ENCODE measurements around the gene ZNF24.

Gene ZNF24

GRCh38 chr18:35376742-35377695 is 32.8 kb upstream of the ZNF24 start, which contains the start of gene ZNF396:
Gene ZNF396 (minus strand): TSS chr18:35377337. CDS start chr18:35374292, 3,045 bp downstream.
- H3K4me1 ChIP-seq (ENCODE audit: control insufficient read depth, insufficient read depth, low read length), result no peaks in the 10 kb centered on the region
- H3K27me3 ChIP-seq (ENCODE audit: control insufficient read depth, insufficient read depth, low read length), result no peaks in the 10 kb centered on the region
- H3K27ac ChIP-seq (ENCODE audit: low read depth, low read length), result no peak within 1 kb of the TSS
- peak within 1 kb of the TSS; percentile 87 for H3K4me3 ChIP-seq (ENCODE audit: low read length)
- no peaks in the 10 kb centered on the region for H3K36me3 ChIP-seq (ENCODE audit: control insufficient read depth, insufficient read depth, low read length)
- H3K9ac ChIP-seq (ENCODE audit: low read length), result peak within 1 kb of the TSS; percentile 35

GRCh38 chr18:35376393-35376741 is 32.1 kb upstream of the ZNF24 start:
- Histone ChIP-seq H3K27ac (ENCODE audit: low read depth, low read length) (no peak overlapping the region), H3K4me1 (ENCODE audit: control insufficient read depth, insufficient read depth, low read length) (no peaks in the 10 kb centered on the region), H3K9ac (ENCODE audit: low read length) (peak overlapping the region; percentile 35), H3K27me3 (ENCODE audit: control insufficient read depth, insufficient read depth, low read length) (no peaks in the 10 kb centered on the region), H3K36me3 (ENCODE audit: control insufficient read depth, insufficient read depth, low read length) (no peaks in the 10 kb centered on the region), H3K4me3 (ENCODE audit: low read length) (peak overlapping the region; percentile 87)

GRCh38 chr18:35374708-35375107 is 30.5 kb upstream of the ZNF24 start:
- no peak overlapping the region for H3K9ac ChIP-seq (ENCODE audit: low read length)
- no peaks in the 10 kb centered on the region for H3K36me3 ChIP-seq (ENCODE audit: control insufficient read depth, insufficient read depth, low read length)
- no peak overlapping the region for H3K4me3 ChIP-seq (ENCODE audit: low read length)
- H3K27me3 ChIP-seq (ENCODE audit: control insufficient read depth, insufficient read depth, low read length), result no peaks in the 10 kb centered on the region
- no peaks in the 10 kb centered on the region for H3K4me1 ChIP-seq (ENCODE audit: control insufficient read depth, insufficient read depth, low read length)
- no peak overlapping the region for H3K27ac ChIP-seq (ENCODE audit: low read depth, low read length)

- H3K27ac ChIP-seq (ENCODE audit: low read depth, low read length), result no peak overlapping the region
- no peaks in the 10 kb centered on the region for H3K27me3 ChIP-seq (ENCODE audit: control insufficient read depth, insufficient read depth, low read length)
- H3K36me3 ChIP-seq (ENCODE audit: control insufficient read depth, insufficient read depth, low read length), result no peaks in the 10 kb centered on the region
- no peaks in the 10 kb centered on the region for H3K4me1 ChIP-seq (ENCODE audit: control insufficient read depth, insufficient read depth, low read length)
- H3K4me3 ChIP-seq (ENCODE audit: low read length), result no peak overlapping the region
- no peak overlapping the region for H3K9ac ChIP-seq (ENCODE audit: low read length)
Observed at GRCh38 chr18:35371412-35372195, 27.4 kb upstream of the ZNF24 start.

- no peak overlapping the region for H3K27ac ChIP-seq (ENCODE audit: low read depth, low read length)
- H3K27me3 ChIP-seq (ENCODE audit: control insufficient read depth, insufficient read depth, low read length), result no peaks in the 10 kb centered on the region
- H3K36me3 ChIP-seq (ENCODE audit: control insufficient read depth, insufficient read depth, low read length), result no peaks in the 10 kb centered on the region
- no peaks in the 10 kb centered on the region for H3K4me1 ChIP-seq (ENCODE audit: control insufficient read depth, insufficient read depth, low read length)
- H3K4me3 ChIP-seq (ENCODE audit: low read length), result no peak overlapping the region
- H3K9ac ChIP-seq (ENCODE audit: low read length), result no peak overlapping the region
Observed at GRCh38 chr18:35369126-35369525, 24.9 kb upstream of the ZNF24 start.

- Histone ChIP-seq H3K4me3 (ENCODE audit: low read length) (no peak overlapping the region), H3K36me3 (ENCODE audit: control insufficient read depth, insufficient read depth, low read length) (no peaks in the 10 kb centered on the region), H3K9ac (ENCODE audit: low read length) (no peak overlapping the region), H3K27me3 (ENCODE audit: control insufficient read depth, insufficient read depth, low read length) (no peaks in the 10 kb centered on the region), H3K4me1 (ENCODE audit: control insufficient read depth, insufficient read depth, low read length) (no peaks in the 10 kb centered on the region), H3K27ac (ENCODE audit: low read depth, low read length) (no peak overlapping the region)
Observed at GRCh38 chr18:35368595-35368994, 24.4 kb upstream of the ZNF24 start.

- no peaks in the 10 kb centered on the region for H3K27me3 ChIP-seq (ENCODE audit: control insufficient read depth, insufficient read depth, low read length)
- H3K36me3 ChIP-seq (ENCODE audit: control insufficient read depth, insufficient read depth, low read length), result no peaks in the 10 kb centered on the region
Observed at GRCh38 chr18:35362531-35362930, 18.3 kb upstream of the ZNF24 start.

GRCh38 chr18:35361570-35362321 is 17.5 kb upstream of the ZNF24 start:
- Histone ChIP-seq H3K27me3 (ENCODE audit: control insufficient read depth, insufficient read depth, low read length) (no peaks in the 10 kb centered on the region), H3K36me3 (ENCODE audit: control insufficient read depth, insufficient read depth, low read length) (no peaks in the 10 kb centered on the region), H3K9ac (ENCODE audit: low read length) (no peak overlapping the region), H3K4me1 (ENCODE audit: control insufficient read depth, insufficient read depth, low read length) (no peaks in the 10 kb centered on the region), H3K4me3 (ENCODE audit: low read length) (no peak overlapping the region), H3K27ac (ENCODE audit: low read depth, low read length) (no peak overlapping the region)

More at GRCh38 chr18:35362531-35362930, 18.3 kb upstream of the ZNF24 start:
- no peaks in the 10 kb centered on the region for H3K4me1 ChIP-seq (ENCODE audit: control insufficient read depth, insufficient read depth, low read length)
- H3K27ac ChIP-seq (ENCODE audit: low read depth, low read length), result no peak overlapping the region
- H3K9ac ChIP-seq (ENCODE audit: low read length), result no peak overlapping the region
- H3K4me3 ChIP-seq (ENCODE audit: low read length), result no peak overlapping the region

- Histone ChIP-seq H3K4me1 (ENCODE audit: control insufficient read depth, insufficient read depth, low read length) (no peaks in the 10 kb centered on the region), H3K27ac (ENCODE audit: low read depth, low read length) (no peak overlapping the region), H3K4me3 (ENCODE audit: low read length) (no peak overlapping the region)
Observed at GRCh38 chr18:35355140-35355618, 11.0 kb upstream of the ZNF24 start.

GRCh38 chr18:35352778-35353177 is 8.6 kb upstream of the ZNF24 start:
- H3K9ac ChIP-seq (ENCODE audit: low read length), result no peak overlapping the region
- H3K36me3 ChIP-seq (ENCODE audit: control insufficient read depth, insufficient read depth, low read length), result no peaks in the 10 kb centered on the region
- no peak overlapping the region for H3K4me3 ChIP-seq (ENCODE audit: low read length)
- H3K27me3 ChIP-seq (ENCODE audit: control insufficient read depth, insufficient read depth, low read length), result no peaks in the 10 kb centered on the region
- H3K4me1 ChIP-seq (ENCODE audit: control insufficient read depth, insufficient read depth, low read length), result no peaks in the 10 kb centered on the region
- H3K27ac ChIP-seq (ENCODE audit: low read depth, low read length), result no peak overlapping the region

More at GRCh38 chr18:35355140-35355618, 11.0 kb upstream of the ZNF24 start:
- no peaks in the 10 kb centered on the region for H3K36me3 ChIP-seq (ENCODE audit: control insufficient read depth, insufficient read depth, low read length)
- H3K9ac ChIP-seq (ENCODE audit: low read length), result no peak overlapping the region
- no peaks in the 10 kb centered on the region for H3K27me3 ChIP-seq (ENCODE audit: control insufficient read depth, insufficient read depth, low read length)

GRCh38 chr18:35352283-35352682 is 8.1 kb upstream of the ZNF24 start:
- H3K4me1 ChIP-seq (ENCODE audit: control insufficient read depth, insufficient read depth, low read length), result no peaks in the 10 kb centered on the region
- H3K27ac ChIP-seq (ENCODE audit: low read depth, low read length), result no peak overlapping the region
- H3K9ac ChIP-seq (ENCODE audit: low read length), result no peak overlapping the region

GRCh38 chr18:35348001-35348400 is 3.8 kb upstream of the ZNF24 start:
- Histone ChIP-seq H3K4me1 (ENCODE audit: control insufficient read depth, insufficient read depth, low read length) (peaks cover 6% of the 10 kb centered on the region), H3K36me3 (ENCODE audit: control insufficient read depth, insufficient read depth, low read length) (no peaks in the 10 kb centered on the region), H3K4me3 (ENCODE audit: low read length) (no peak overlapping the region), H3K27ac (ENCODE audit: low read depth, low read length) (no peak overlapping the region), H3K9ac (ENCODE audit: low read length) (no peak overlapping the region), H3K27me3 (ENCODE audit: control insufficient read depth, insufficient read depth, low read length) (no peaks in the 10 kb centered on the region)

More at GRCh38 chr18:35352283-35352682, 8.1 kb upstream of the ZNF24 start:
- Histone ChIP-seq H3K4me3 (ENCODE audit: low read length) (no peak overlapping the region), H3K27me3 (ENCODE audit: control insufficient read depth, insufficient read depth, low read length) (no peaks in the 10 kb centered on the region), H3K36me3 (ENCODE audit: control insufficient read depth, insufficient read depth, low read length) (no peaks in the 10 kb centered on the region)

Measured in rectal smooth muscle tissue (tissue), 1 donor.